Brain pericyte (primary cell): Measurements from ENCODE around the gene MAN2C1.
"Not testable (repeated sequence)": the region's sequence is repeated elsewhere in the genome, so short reads cannot be mapped to it uniquely, and the experiment has no call there.

Source experiments
- DNase-seq: peaks from one replicate; pipeline ENCODE4 v3.0.0-alpha.2; 2012; ENCODE audit warnings: low read depth, low spot score

MAN2C1 gene

GRCh38 chr15:75367913-75368688 is at the start of gene MAN2C1:
Gene MAN2C1 (minus strand): TSS chr15:75368607. CDS start chr15:75368583, 24 bp downstream.
- peak; percentile 77 for DNase-seq

- DNase-seq = no peak
Observed at GRCh38 chr15:75416584-75416983, 48.2 kb upstream of the MAN2C1 start.

- no peak for DNase-seq
Observed at GRCh38 chr15:75410196-75410595, 41.8 kb upstream of the MAN2C1 start.

- no peak for DNase-seq
Observed at GRCh38 chr15:75407083-75407482, 38.7 kb upstream of the MAN2C1 start.

- no peak for DNase-seq
Observed at GRCh38 chr15:75403892-75404291, 35.5 kb upstream of the MAN2C1 start.

- no peak for DNase-seq
Observed at GRCh38 chr15:75397494-75397893, 29.1 kb upstream of the MAN2C1 start.

GRCh38 chr15:75389791-75390382 is 21.5 kb upstream of the MAN2C1 start:
- DNase-seq = no peak

GRCh38 chr15:75383986-75384385 is 15.6 kb upstream of the MAN2C1 start:
- DNase-seq = not testable (repeated sequence)

GRCh38 chr15:75380773-75381172 is 12.4 kb upstream of the MAN2C1 start:
- DNase-seq = no peak

GRCh38 chr15:75371901-75372688 is 3.7 kb upstream of the MAN2C1 start:
- DNase-seq = no peak

GRCh38 chr15:75371486-75371885 is 3.1 kb upstream of the MAN2C1 start:
- DNase-seq = no peak

GRCh38 chr15:75369897-75370581 is 1.6 kb upstream of the MAN2C1 start:
- DNase-seq = no peak

GRCh38 chr15:75368689-75369239 is 357 bp upstream of the MAN2C1 start:
- peak; percentile 53 for DNase-seq

GRCh38 chr15:75367406-75367912 is 948 bp downstream of the MAN2C1 start:
- DNase-seq = no peak

GRCh38 chr15:75367006-75367405 is 1.4 kb downstream of the MAN2C1 start:
- DNase-seq = no peak

- DNase-seq = no peak
Observed at GRCh38 chr15:75366163-75366562, 2.2 kb downstream of the MAN2C1 start.

- DNase-seq = no peak
Observed at GRCh38 chr15:75364881-75365280, 3.5 kb downstream of the MAN2C1 start.

- no peak for DNase-seq
Observed at GRCh38 chr15:75363786-75364185, 4.6 kb downstream of the MAN2C1 start.

GRCh38 chr15:75362642-75363249 is 5.7 kb downstream of the MAN2C1 start:
- no peak for DNase-seq

- DNase-seq = no peak
Observed at GRCh38 chr15:75361989-75362641, 6.3 kb downstream of the MAN2C1 start.
